Gastrocnemius medialis (tissue), 4 donors: ENCODE measurements around the gene RABGAP1L.
"Not testable (repeated sequence)": the region's sequence is repeated elsewhere in the genome, so short reads cannot be mapped to it uniquely, and the experiment has no call there.

ENCODE experiments used
- CTCF ChIP-seq, 5 experiments: fragments of 450-650 bp in 3 of 5; fragments of 200-600 bp in 2 of 5; sonication (generic) in 2 of 5; IDR thresholded peaks in 4 of 5; conservative IDR thresholded peaks in 1 of 5; 1 replicate in 4 of 5; 2 replicates in 1 of 5; pipeline ENCODE4 v1.5.1; 2016 to 2019; ENCODE audit warnings: antibody characterized with exemption in 5 of 5, mild to moderate bottlenecking in 3 of 5, moderate library complexity in 3 of 5
- POLR2A ChIP-seq, 2 donors: fragments of 450-650 bp; IDR thresholded peaks; one replicate each; pipeline ENCODE4 v1.6.1; 2017; ENCODE audit warnings: antibody characterized with exemption in 2 of 2, mild to moderate bottlenecking in 2 of 2, moderate library complexity in 2 of 2

GRCh38 chr1:174178459-174178858 lies 19.1 kb downstream of the RABGAP1L start:
- not testable (repeated sequence) for TF ChIP-seq CTCF (IDR thresholded peaks at IDR 0.05 in 4 of 5, conservative IDR thresholded peaks at IDR 0.05 in 1 of 5); POLR2A (IDR thresholded peaks at IDR 0.05)
